Activated T-helper 1 cell treated with anti-CD3 and anti-CD28 coated beads, Interleukin-12 subunit alpha, Interleukin-12 subunit beta, Interleukin-2, Interleukin-4 antibody, amounts not matched to agents 30 ng/mL and 10 ng/mL and 1 ng/mL, durations not matched to agents 14 hours and 24 hours and 36 hours (primary cell): Measurements from ENCODE around the gene PRAMEF18. TPM values are rescaled to one million over a fixed set of nuclear protein-coding genes. Genes with fewer than 3 reads are reported as not detected.
"Not testable (repeated sequence)": the region's sequence is repeated elsewhere in the genome, so short reads cannot be mapped to it uniquely, and the experiment has no call there.

Experiments used
- DNase-seq: peaks from one replicate; pipeline ENCODE4 v3.0.0; 2021; ENCODE audit warnings: low spot score
- H3K27ac Mint-ChIP-seq: one replicate; pipeline ENCODE4 v1.8.0; 2021; ENCODE audit warnings: mild to moderate bottlenecking, mixed read lengths
- H3K27me3 Mint-ChIP-seq: one replicate; pipeline ENCODE4 v1.8.0; 2022; ENCODE audit warnings: mild to moderate bottlenecking, moderate library complexity, mixed read lengths; ENCODE audit not compliant: insufficient read depth
- H3K36me3 Mint-ChIP-seq: one replicate; pipeline ENCODE4 v1.8.0; 2021; ENCODE audit warnings: low read depth, mixed read lengths
- H3K4me1 Mint-ChIP-seq: one replicate; pipeline ENCODE4 v1.8.0; 2021; ENCODE audit warnings: low read depth, mixed read lengths
- H3K4me3 Mint-ChIP-seq: one replicate; pipeline ENCODE4 v1.8.0; 2021; ENCODE audit warnings: mild to moderate bottlenecking, moderate library complexity, mixed read lengths
- H3K9me3 Mint-ChIP-seq: one replicate; pipeline ENCODE4 v1.8.0; 2021; ENCODE audit warnings: mixed read lengths
- intact Hi-C: fragments of 100-400 bp; cut with micrococcal nuclease; formaldehyde crosslinking; loops from one replicate; pipeline ENCODE4 v1.15.1; 2024
- total RNA-seq: library from RNA; stranded (reverse); gene quantifications from 2 replicates; pipeline ENCODE4 v1.2.3, GENCODE V29; 2022

Gene PRAMEF18, protein sequence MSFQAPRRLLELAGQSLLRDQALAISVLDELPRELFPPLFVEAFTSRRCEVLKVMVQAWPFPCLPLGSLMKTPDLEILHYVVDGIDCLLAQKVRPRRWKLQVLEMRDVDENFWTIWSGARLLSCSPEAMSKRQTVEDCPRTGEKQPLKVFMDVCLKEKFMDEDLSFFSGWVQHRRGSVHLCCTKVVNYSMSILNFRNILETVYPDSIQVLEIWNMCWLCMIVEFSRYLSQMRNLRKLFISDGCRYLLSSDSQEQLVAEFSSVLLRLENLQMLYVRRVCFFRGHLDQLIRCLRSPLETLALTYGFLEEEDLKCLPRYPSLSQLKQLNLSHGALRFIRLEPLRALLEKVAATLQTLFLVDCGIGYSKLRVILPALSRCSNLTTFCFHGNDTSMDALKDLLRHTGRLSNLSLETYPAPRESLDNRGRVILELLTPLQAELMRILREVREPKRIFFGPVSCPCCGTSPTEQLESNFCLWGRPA
- total RNA-seq: not detected in 2 replicates

DNA sequence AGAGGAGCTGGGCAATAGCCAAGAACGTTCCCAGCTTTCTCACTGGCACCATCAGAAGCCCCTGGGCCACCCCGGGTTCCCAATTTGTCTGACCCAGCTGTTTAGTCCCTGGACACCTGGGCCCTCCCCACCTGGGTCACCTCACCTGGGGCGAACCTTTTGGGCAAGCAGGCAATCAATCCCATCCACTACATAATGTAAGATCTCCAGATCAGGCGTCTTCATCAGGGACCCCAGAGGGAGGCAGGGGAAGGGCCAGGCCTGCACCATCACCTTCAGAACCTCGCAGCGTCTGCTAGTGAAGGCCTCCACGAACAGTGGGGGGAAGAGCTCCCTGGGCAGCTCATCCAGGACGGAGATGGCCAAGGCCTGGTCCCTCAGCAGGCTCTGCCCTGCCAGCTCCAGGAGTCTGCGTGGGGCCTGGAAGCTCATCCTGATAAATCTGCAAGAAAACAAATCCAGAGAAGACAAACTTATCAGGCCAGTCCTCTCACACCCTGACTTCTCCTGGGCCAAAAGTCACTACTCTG, at the start of gene PRAMEF18:
Gene PRAMEF18, minus strand, starts transcription at position 480 of the 530 bp plus-strand sequence. Its CDS starts 48 bp downstream, at position 432.
- H3K4me3 Mint-ChIP-seq, H3K36me3 Mint-ChIP-seq, H3K27ac Mint-ChIP-seq, intact Hi-C loops, H3K27me3 Mint-ChIP-seq, H3K4me1 Mint-ChIP-seq, H3K9me3 Mint-ChIP-seq, DNase-seq: not testable (repeated sequence)

DNA sequence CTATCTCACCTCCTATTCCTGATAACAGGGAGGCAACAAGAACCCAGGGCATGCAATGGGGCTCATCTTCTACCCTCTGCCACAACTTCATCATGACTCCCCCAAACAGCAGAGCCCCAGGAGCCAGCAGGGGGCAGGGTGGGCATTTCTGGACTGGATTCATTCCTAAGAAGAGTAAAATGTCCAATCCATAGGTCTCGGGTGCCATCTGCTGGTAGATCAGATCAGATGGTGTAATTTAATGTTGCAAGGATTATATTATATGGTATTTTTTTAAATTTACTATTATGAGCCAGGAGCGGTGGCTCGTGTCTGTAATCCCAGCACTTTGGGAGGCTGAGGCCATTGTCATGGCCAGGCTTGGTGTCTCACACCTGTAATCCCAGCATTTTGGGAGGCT, 39.2 kb upstream of the PRAMEF18 start:
- H3K27me3 Mint-ChIP-seq, H3K4me1 Mint-ChIP-seq, H3K27ac Mint-ChIP-seq, DNase-seq, H3K9me3 Mint-ChIP-seq, H3K4me3 Mint-ChIP-seq, intact Hi-C loops, H3K36me3 Mint-ChIP-seq: not testable (repeated sequence)

DNA sequence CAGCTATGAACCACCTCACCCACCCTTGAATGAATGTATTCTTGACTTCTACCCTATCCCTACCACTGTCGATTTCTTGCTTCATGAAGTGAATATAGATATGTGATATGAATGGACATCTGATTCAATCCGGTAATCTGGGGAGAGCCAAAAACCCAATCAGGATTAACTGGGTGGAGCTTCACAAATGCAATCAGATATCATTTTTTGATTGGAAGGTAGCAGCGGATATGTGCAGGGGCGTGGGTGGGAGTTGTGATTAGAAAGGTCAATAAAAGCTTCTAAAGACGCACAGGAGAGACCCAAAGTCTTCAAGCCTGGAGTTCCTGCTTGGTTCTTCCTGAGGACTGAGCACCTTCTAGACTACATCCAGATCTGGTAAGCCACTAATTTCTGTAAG, 27.9 kb upstream of the PRAMEF18 start, which contains the start of gene PRAMEF5:
Gene PRAMEF5, plus strand, starts transcription at position 301 of the 400 bp plus-strand sequence. CDS start 5,071 bp downstream, outside the sequence.
- H3K4me1 Mint-ChIP-seq, H3K27ac Mint-ChIP-seq, H3K27me3 Mint-ChIP-seq, H3K36me3 Mint-ChIP-seq, intact Hi-C loops, H3K4me3 Mint-ChIP-seq, DNase-seq, H3K9me3 Mint-ChIP-seq: not testable (repeated sequence)

DNA sequence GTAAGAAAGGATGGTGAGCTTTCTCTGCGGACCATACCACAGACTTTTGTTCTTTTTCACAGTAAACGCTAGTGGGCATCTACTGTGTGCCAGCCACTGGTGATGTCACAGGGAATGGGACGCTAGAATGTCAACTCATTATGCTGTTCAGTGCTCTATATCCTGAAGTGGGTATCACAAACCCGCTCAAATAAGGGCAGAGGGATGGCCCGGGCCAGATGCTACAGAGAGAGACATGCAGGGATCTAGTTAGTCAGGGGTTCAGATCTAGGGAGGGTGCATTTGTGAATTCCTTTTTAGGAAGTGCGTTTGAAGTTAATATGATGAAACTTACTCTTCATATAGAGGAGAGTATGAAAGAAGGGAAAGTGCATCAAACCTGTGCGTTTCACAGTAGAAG, 21.2 kb upstream of the PRAMEF18 start:
- H3K4me3 Mint-ChIP-seq, H3K9me3 Mint-ChIP-seq, H3K27me3 Mint-ChIP-seq, H3K27ac Mint-ChIP-seq, intact Hi-C loops, H3K36me3 Mint-ChIP-seq, DNase-seq, H3K4me1 Mint-ChIP-seq: not testable (repeated sequence)

DNA sequence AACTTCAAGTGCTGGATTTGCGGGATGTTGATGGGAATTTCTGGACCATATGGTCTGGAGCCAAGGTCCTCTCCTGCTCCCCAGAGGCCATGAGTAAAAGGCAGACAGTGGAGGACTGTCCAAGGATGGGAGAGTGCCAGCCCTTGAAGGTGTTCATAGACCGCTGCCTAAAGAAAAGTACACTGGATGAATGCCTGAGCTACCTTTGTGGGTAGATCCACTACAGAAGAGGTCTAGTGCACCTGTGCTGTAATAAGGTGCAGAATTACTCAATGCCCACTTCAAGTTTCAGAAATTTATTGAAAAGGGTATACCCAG, 20.6 kb upstream of the PRAMEF18 start:
- H3K4me1 Mint-ChIP-seq, DNase-seq, H3K4me3 Mint-ChIP-seq, intact Hi-C loops, H3K36me3 Mint-ChIP-seq, H3K27ac Mint-ChIP-seq, H3K27me3 Mint-ChIP-seq, H3K9me3 Mint-ChIP-seq: not testable (repeated sequence)

DNA sequence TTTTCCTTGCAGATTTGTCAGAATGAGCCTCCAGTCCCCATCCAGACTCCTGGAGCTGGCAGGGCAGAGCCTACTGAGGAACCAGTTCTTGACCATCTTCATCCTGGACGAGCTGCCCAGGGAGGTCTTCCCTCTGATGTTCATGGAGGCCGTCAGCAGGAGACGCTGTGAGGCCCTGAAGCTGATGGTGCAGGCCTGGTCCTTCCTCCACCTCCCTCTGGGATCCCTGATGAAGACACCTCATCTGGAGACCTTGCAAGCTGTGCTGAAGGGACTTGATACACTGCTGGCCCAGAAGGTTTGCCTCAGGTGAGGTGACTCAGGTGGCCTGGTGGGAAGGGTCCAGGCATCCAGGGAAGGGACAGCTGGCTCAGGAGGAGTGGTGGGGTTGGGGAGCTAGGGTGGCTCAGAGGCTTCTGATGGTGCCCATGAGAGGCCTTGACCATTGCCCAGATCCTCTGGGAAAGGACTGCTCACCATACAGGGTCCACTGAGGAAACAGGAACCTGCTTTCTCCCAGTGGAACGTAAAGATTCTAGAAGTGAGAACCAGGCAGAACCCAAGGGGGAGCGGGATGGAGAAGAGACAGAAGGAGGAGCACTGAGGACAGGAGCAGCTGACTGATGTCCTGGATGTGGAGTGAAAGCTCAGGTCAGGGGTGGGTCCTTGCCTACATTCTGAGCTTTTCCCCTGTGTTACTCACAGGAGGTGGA, 20.0 kb upstream of the PRAMEF18 start:
- H3K4me1 Mint-ChIP-seq, H3K9me3 Mint-ChIP-seq, H3K36me3 Mint-ChIP-seq, H3K27me3 Mint-ChIP-seq, H3K4me3 Mint-ChIP-seq, H3K27ac Mint-ChIP-seq, intact Hi-C loops, DNase-seq: not testable (repeated sequence)

DNA sequence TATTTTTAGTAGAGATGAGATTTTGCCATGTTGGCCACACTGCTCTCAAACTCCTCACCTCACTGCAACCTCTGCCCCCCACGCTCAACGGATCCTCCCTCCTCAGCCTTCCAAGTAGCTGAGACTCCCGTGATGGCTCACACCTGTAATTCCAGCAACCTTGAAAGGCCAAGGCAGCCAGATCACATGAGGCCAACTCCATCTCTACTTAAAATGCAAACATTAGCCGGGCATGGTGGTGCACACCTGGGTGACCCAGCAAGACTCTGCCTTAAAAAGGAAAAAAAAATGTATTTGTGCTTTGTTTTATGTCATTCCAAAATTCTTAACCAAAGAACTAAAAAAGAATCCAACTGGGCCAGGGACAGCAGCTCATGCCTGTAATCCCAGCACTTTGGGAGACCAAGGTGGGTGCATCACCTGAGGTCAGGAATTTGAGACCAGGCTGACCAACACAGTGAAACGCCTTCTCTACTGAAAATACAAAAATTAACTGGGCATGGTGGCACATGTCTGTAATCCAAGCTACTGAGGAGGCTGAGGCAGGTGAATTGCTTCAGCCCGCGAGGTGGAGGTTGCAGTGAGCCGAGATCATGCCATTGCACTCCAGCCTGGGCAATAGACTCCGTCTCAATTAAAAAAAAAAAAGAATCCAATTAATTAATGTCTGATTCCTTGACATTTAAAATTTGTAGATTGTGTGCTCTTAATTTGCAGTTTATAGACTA, 17.7 kb upstream of the PRAMEF18 start:
- H3K4me3 Mint-ChIP-seq, H3K4me1 Mint-ChIP-seq, H3K9me3 Mint-ChIP-seq, H3K27me3 Mint-ChIP-seq, intact Hi-C loops, H3K27ac Mint-ChIP-seq, DNase-seq, H3K36me3 Mint-ChIP-seq: not testable (repeated sequence)

DNA sequence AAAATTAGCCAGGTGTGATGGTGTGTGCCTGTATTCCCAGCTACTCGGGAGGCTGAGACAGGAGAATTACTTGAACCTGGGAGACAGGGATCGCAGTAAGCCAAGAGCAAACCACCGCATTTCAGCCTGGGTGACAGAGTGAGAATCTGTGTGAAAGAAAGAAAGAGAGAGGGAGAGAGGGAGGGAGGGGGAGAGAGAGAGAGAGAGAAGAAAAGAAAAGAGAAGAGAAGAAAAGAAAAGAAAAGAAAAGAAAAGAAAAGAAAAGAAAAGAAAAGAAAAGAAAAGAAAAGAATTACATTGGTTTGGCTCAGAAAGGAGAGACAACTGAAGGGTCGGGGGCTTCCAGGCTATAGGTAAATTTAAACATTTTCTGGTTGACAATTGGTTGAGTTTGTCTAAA, 13.7 kb upstream of the PRAMEF18 start:
- H3K27me3 Mint-ChIP-seq, H3K4me1 Mint-ChIP-seq, H3K36me3 Mint-ChIP-seq, H3K4me3 Mint-ChIP-seq, DNase-seq, intact Hi-C loops, H3K9me3 Mint-ChIP-seq, H3K27ac Mint-ChIP-seq: not testable (repeated sequence)

DNA sequence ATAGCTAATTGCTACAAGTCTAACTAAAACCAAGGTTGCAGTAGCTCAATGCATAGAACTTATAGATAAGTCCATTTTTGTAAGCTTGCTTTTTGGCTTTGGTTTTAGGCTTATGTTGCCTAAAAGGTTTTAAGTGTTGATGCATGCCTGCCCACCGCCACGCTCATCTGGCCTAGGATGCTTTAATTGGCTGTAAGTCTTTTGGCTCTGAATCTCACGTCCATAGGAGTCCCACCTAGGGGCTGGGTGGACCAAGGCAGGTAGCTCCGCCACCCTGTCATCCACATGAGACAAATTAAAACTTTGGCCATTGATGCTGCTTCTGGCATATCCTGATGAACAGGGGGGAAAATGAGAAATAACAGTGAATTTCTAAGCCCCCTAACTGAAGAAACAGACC, 11.6 kb upstream of the PRAMEF18 start:
- H3K27ac Mint-ChIP-seq, H3K36me3 Mint-ChIP-seq, H3K4me3 Mint-ChIP-seq, DNase-seq, intact Hi-C loops, H3K27me3 Mint-ChIP-seq, H3K4me1 Mint-ChIP-seq, H3K9me3 Mint-ChIP-seq: not testable (repeated sequence)

DNA sequence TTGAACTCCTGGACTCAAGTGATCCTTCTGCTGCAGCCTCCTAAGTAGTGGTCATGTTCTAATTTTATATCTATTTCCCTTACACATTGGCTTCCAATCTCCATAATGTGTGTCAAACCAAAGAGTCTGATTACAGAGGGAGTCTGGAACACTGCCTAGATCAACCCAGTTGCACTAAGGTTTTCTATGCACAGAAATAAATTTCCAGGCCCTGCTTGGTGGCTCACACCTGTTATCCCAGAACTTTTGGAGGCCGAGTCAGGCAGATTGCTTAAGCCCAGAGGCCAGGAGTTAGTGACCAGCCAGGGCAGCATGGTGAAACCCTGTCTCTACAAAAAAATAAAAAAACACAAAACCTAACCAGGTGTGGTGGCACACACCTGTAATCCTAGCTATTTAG, 8.1 kb upstream of the PRAMEF18 start:
- H3K4me1 Mint-ChIP-seq, intact Hi-C loops, DNase-seq, H3K27me3 Mint-ChIP-seq, H3K27ac Mint-ChIP-seq, H3K9me3 Mint-ChIP-seq, H3K36me3 Mint-ChIP-seq, H3K4me3 Mint-ChIP-seq: not testable (repeated sequence)

DNA sequence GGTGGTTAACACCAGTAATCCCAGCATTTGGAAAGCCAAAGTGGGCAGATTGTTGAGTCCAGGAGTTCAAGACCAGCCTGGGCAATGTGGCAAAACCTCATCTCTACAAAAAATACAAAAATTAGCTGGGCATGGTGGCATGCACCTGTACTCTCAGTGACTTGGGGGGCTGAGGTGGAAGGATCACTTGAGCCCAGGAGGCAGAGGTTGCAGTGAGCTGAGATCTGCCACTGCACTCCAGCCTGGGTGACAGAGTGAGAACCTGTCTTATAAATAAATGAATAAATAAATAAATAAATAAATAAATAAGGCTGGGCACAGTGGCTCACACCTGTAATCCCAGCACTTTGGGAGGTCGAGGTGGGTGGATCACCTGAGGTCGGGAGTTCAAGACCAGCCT, 6.1 kb upstream of the PRAMEF18 start:
- H3K27me3 Mint-ChIP-seq, H3K4me3 Mint-ChIP-seq, DNase-seq, intact Hi-C loops, H3K36me3 Mint-ChIP-seq, H3K9me3 Mint-ChIP-seq, H3K27ac Mint-ChIP-seq, H3K4me1 Mint-ChIP-seq: not testable (repeated sequence)

DNA sequence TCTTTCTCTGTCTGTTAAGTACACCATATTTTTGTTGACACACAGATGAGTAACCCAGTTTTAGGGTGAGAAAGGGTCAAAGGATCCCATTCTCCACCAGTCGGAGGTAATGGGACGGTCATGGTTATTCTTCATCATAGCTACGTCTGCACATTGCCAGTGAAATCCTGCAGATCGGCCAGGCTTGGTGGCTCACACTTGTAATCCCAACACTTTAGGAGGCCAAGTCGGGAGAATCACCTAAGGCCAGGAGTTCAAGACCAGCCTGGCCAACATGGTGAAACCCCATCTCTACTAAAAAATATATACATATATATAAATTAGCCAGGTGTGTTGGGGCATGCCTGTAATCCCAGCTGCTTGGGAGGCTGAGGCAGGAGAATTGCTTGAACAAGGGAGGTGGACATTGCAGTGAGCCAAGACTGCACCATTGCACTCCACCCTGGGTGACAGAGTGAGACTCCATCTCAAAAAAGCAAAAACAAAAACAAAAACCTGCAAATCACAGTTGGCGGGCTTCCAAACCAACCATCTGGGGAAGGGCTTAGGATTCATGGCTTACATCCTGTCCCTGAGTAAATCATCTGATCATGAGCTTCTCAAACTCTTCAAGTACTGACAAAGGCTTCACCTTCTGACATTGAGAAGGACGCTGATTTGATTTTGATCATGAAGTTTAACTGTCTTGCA, 5.3 kb upstream of the PRAMEF18 start:
- intact Hi-C loops, H3K27me3 Mint-ChIP-seq, H3K4me1 Mint-ChIP-seq, H3K4me3 Mint-ChIP-seq, H3K36me3 Mint-ChIP-seq, H3K27ac Mint-ChIP-seq, DNase-seq, H3K9me3 Mint-ChIP-seq: not testable (repeated sequence)
